Chondrocyte (in vitro differentiated cells): ENCODE measurements around the gene IGIP. TPM values are rescaled to one million over a fixed set of nuclear protein-coding genes. Genes with fewer than 3 reads are reported as not detected.

Experiments used
- DNase-seq: peaks from one replicate; pipeline ENCODE4 v3.0.0; 2021; ENCODE audit warnings: mixed read lengths, low spot score
- H3K27ac Mint-ChIP-seq: one replicate; pipeline ENCODE4 v1.8.0; 2021; ENCODE audit warnings: mild to moderate bottlenecking, moderate library complexity, mixed read lengths; ENCODE audit not compliant: unreplicated experiment
- H3K27me3 Mint-ChIP-seq: 2 replicates; pipeline ENCODE4 v1.8.0; 2021; ENCODE audit warnings: low read depth, mixed read lengths
- H3K36me3 Mint-ChIP-seq: 2 replicates; pipeline ENCODE4 v1.8.0; 2021; ENCODE audit warnings: low read depth, mixed read lengths
- H3K4me1 Mint-ChIP-seq: 2 replicates; pipeline ENCODE4 v1.8.0; 2021; ENCODE audit warnings: low read depth, mild to moderate bottlenecking, mixed read lengths
- H3K4me3 Mint-ChIP-seq: one replicate; pipeline ENCODE4 v1.8.0; 2021; ENCODE audit warnings: mild to moderate bottlenecking, moderate library complexity, mixed read lengths; ENCODE audit not compliant: unreplicated experiment
- H3K9me3 Mint-ChIP-seq: 2 replicates; pipeline ENCODE4 v1.8.0; 2021; ENCODE audit warnings: low read depth, mixed read lengths
- CTCF ChIP-seq: fragments of 200-600 bp; sonication (generic); IDR thresholded peaks from 2 replicates; pipeline ENCODE4 v1.5.0; 2021; ENCODE audit warnings: antibody characterized with exemption, mild to moderate bottlenecking, moderate library complexity
- total RNA-seq: library from RNA; stranded (reverse); gene quantifications from 3 replicates; pipeline ENCODE4 v1.2.1, GENCODE V29; 2021

Gene IGIP
- total RNA-seq, 1 donor from 2014 or later = 6.9 TPM

- Mint-ChIP-seq H3K27me3 (peaks cover 2% of the 10 kb centered on the region), H3K4me3 (no peak overlapping the region), H3K4me1 (no peaks in the 10 kb centered on the region), H3K27ac (no peak overlapping the region), H3K36me3 (peaks cover 2% of the 10 kb centered on the region), H3K9me3 (no peaks in the 10 kb centered on the region)
- DNase-seq = no peak
- TF ChIP-seq CTCF = no peak
Observed at GRCh38 chr5:140165923-140166270, 40.2 kb downstream of the IGIP start.

- Mint-ChIP-seq H3K36me3 (peaks cover 4% of the 10 kb centered on the region), H3K4me3 (no peak overlapping the region), H3K9me3 (no peaks in the 10 kb centered on the region), H3K27me3 (peaks cover 2% of the 10 kb centered on the region), H3K27ac (no peak overlapping the region), H3K4me1 (no peaks in the 10 kb centered on the region)
- no peak for DNase-seq
- no peak for TF ChIP-seq CTCF
Observed at GRCh38 chr5:140166911-140167310, 41.2 kb downstream of the IGIP start.

GRCh38 chr5:140168371-140168770 lies 42.6 kb downstream of the IGIP start:
- TF ChIP-seq CTCF = no peak
- no peak for DNase-seq
- no peak overlapping the region for H3K27ac Mint-ChIP-seq
- no peak overlapping the region for H3K4me3 Mint-ChIP-seq
- no peaks in the 10 kb centered on the region for H3K9me3 Mint-ChIP-seq
- H3K36me3 Mint-ChIP-seq = peaks cover 4% of the 10 kb centered on the region
- no peaks in the 10 kb centered on the region for H3K27me3 Mint-ChIP-seq
- H3K4me1 Mint-ChIP-seq = no peaks in the 10 kb centered on the region

GRCh38 chr5:140169410-140169809 lies 43.7 kb downstream of the IGIP start:
- Mint-ChIP-seq H3K36me3 (peaks cover 4% of the 10 kb centered on the region), H3K9me3 (no peaks in the 10 kb centered on the region)

GRCh38 chr5:140172483-140172882 lies 46.7 kb downstream of the IGIP start:
- H3K27ac Mint-ChIP-seq = no peak overlapping the region
- no peak for DNase-seq
- H3K27me3 Mint-ChIP-seq = no peaks in the 10 kb centered on the region
- H3K4me1 Mint-ChIP-seq = peaks cover 12% of the 10 kb centered on the region
- peaks cover 2% of the 10 kb centered on the region for H3K36me3 Mint-ChIP-seq
- TF ChIP-seq CTCF = no peak
- H3K9me3 Mint-ChIP-seq = no peaks in the 10 kb centered on the region
- no peak overlapping the region for H3K4me3 Mint-ChIP-seq

More at GRCh38 chr5:140169410-140169809, 43.7 kb downstream of the IGIP start:
- peaks cover under 1% of the 10 kb centered on the region for H3K4me1 Mint-ChIP-seq
- H3K4me3 Mint-ChIP-seq = no peak overlapping the region
- DNase-seq = no peak
- H3K27me3 Mint-ChIP-seq = no peaks in the 10 kb centered on the region
- no peak overlapping the region for H3K27ac Mint-ChIP-seq
- no peak for TF ChIP-seq CTCF
